ENCODE measurements around the gene FABP1. TPM values are rescaled to one million over a fixed set of nuclear protein-coding genes. Genes with fewer than 3 reads are reported as not detected.

FABP1 gene
- polyA plus RNA-seq, 1 of the 3 experiments (the other 2 are of a cell fraction), result not detected

DNA sequence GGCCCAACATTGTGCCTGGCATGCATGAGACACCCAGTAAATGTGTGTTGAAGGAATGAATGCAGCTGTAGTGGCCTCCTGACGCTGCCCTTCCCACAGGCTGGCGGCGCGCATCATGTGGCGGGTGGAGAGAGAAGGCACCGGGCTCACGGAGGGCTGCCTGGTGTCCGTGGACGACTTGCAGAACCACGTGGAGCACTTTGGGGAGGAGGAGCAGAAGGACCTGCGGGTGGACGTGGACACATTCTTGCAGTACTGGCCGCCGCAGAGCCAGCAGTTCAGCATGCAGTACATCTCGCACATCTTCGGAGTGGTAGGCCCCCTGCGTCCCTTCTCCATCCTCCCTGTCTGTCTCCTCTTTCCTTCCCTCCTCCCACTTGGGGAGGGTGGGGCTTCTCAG is 40.1 kb downstream of the FABP1 start:
- H3K4me2 ChIP-seq, result no peak overlapping the region
- no peaks in the 10 kb centered on the region for H3K27me3 ChIP-seq (ENCODE audit: insufficient read depth)
- WGBS (ENCODE audit: low lambda C conversion rate), result 74% methylated on average over 17 of the region's 17 CpGs
- H3K79me2 ChIP-seq (ENCODE audit: insufficient read depth), result no peaks in the 10 kb centered on the region
- DNase-seq, result no peak
- H3K4me1 ChIP-seq (ENCODE audit: control insufficient read depth in 1 of 2, insufficient read depth in 2 of 2, low read depth in 1 of 2, low read length in 1 of 2), result no peaks in the 10 kb centered on the region; a peak in 1 of 4 replicates
- H3K27ac ChIP-seq (ENCODE audit: low read depth in 2 of 2, low read length in 1 of 2), result no peak overlapping the region
- no peaks in the 10 kb centered on the region for H3K9me3 ChIP-seq
- no peaks in the 10 kb centered on the region for H4K20me1 ChIP-seq (ENCODE audit: insufficient read depth)
- ChIA-PET POLR2A (no interaction called here), CTCF (no interaction called here)
- TF ChIP-seq MAX (IDR thresholded peaks at IDR 0.05; ENCODE audit: low read depth) (no peak), RAD21 (IDR thresholded peaks at IDR 0.05; ENCODE audit: low read length) (no peak), JUND (IDR thresholded peaks at IDR 0.05) (no peak), SIN3A (IDR thresholded peaks at IDR 0.05; ENCODE audit: borderline replicate concordance, low read depth, low read length) (no peak), ELF1 (IDR thresholded peaks at IDR 0.05) (no peak), CTCF (IDR thresholded peaks at IDR 0.05) (no peak), PBX3 (IDR thresholded peaks at IDR 0.05) (no peak), POLR2AphosphoS5 (IDR thresholded peaks at IDR 0.05; ENCODE audit: low read depth, low read length) (no peak), TEAD4 (IDR thresholded peaks at IDR 0.05; ENCODE audit: borderline replicate concordance, insufficient read depth) (no peak), TAF1 (IDR thresholded peaks at IDR 0.05; ENCODE audit: borderline replicate concordance, low read depth, low read length) (no peak)
- TF ChIP-seq, protein P1, sequence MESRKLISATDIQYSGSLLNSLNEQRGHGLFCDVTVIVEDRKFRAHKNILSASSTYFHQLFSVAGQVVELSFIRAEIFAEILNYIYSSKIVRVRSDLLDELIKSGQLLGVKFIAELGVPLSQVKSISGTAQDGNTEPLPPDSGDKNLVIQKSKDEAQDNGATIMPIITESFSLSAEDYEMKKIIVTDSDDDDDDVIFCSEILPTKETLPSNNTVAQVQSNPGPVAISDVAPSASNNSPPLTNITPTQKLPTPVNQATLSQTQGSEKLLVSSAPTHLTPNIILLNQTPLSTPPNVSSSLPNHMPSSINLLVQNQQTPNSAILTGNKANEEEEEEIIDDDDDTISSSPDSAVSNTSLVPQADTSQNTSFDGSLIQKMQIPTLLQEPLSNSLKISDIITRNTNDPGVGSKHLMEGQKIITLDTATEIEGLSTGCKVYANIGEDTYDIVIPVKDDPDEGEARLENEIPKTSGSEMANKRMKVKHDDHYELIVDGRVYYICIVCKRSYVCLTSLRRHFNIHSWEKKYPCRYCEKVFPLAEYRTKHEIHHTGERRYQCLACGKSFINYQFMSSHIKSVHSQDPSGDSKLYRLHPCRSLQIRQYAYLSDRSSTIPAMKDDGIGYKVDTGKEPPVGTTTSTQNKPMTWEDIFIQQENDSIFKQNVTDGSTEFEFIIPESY (IDR thresholded peaks at IDR 0.05; ENCODE audit: borderline replicate concordance, low read depth), result no peak
- no peaks in the 10 kb centered on the region for H3K9me2 ChIP-seq
- no peak overlapping the region for H3K9ac ChIP-seq
- H3F3A ChIP-seq (replicated peaks; ENCODE audit: insufficient read depth), result no peaks in the 10 kb centered on the region
- no peaks in the 10 kb centered on the region for H3K36me3 ChIP-seq (replicated peaks in 1 of 2; ENCODE audit: control insufficient read depth in 1 of 2, insufficient read depth in 2 of 2, low read length in 1 of 2)
- H3K4me3 ChIP-seq (ENCODE audit: low read depth in 2 of 2, low read length in 1 of 2), result no peak overlapping the region
- no peak overlapping the region for H2AFZ ChIP-seq (ENCODE audit: low read depth)

GRCh38 chr2:88087073-88087472 is 40.8 kb downstream of the FABP1 start:
- Histone ChIP-seq H3F3A (replicated peaks; ENCODE audit: insufficient read depth) (no peaks in the 10 kb centered on the region), H3K4me1 (ENCODE audit: control insufficient read depth in 1 of 2, insufficient read depth in 2 of 2, low read depth in 1 of 2, low read length in 1 of 2) (no peaks in the 10 kb centered on the region; a peak in 1 of 4 replicates), H3K4me3 (ENCODE audit: low read depth in 2 of 2, low read length in 1 of 2) (no peak overlapping the region), H3K27ac (ENCODE audit: low read depth in 2 of 2, low read length in 1 of 2) (no peak overlapping the region), H3K9ac (no peak overlapping the region), H2AFZ (ENCODE audit: low read depth) (no peak overlapping the region), H3K4me2 (no peak overlapping the region), H3K9me3 (no peaks in the 10 kb centered on the region), H4K20me1 (ENCODE audit: insufficient read depth) (no peaks in the 10 kb centered on the region), H3K27me3 (ENCODE audit: insufficient read depth) (no peaks in the 10 kb centered on the region), H3K36me3 (replicated peaks in 1 of 2; ENCODE audit: control insufficient read depth in 1 of 2, insufficient read depth in 2 of 2, low read length in 1 of 2) (no peaks in the 10 kb centered on the region), H3K79me2 (ENCODE audit: insufficient read depth) (no peaks in the 10 kb centered on the region), H3K9me2 (no peaks in the 10 kb centered on the region)
- 77% methylated on average over 2 of the region's 2 CpGs for WGBS (ENCODE audit: low lambda C conversion rate)
- POLR2A ChIA-PET, result no interaction called here
- CTCF ChIA-PET, result interaction anchor here (0.6 kb wide), 1 partner anchor 73 kb away, joined by 3 read pairs; no protein-coding TSS in a partner anchor
- DNase-seq, result no peak
- TF ChIP-seq FOSL2 (IDR thresholded peaks at IDR 0.05; ENCODE audit: borderline replicate concordance, low read depth) (no peak), RCOR1 (IDR thresholded peaks at IDR 0.05; ENCODE audit: low read length) (no peak), MAX (IDR thresholded peaks at IDR 0.05; ENCODE audit: low read depth) (no peak), POLR2AphosphoS5 (IDR thresholded peaks at IDR 0.05; ENCODE audit: low read depth, low read length) (no peak), CHD2 (IDR thresholded peaks at IDR 0.05; ENCODE audit: low read length, partially characterized antibody) (no peak), SMC3 (IDR thresholded peaks at IDR 0.05; ENCODE audit: low read depth, low read length) (no peak), RAD21 (IDR thresholded peaks at IDR 0.05; ENCODE audit: low read length) (no peak), JUND (IDR thresholded peaks at IDR 0.05) (no peak), FOXJ3 (CRISPR knock-in tag; IDR thresholded peaks at IDR 0.05) (no peak), FOXM1 (IDR thresholded peaks at IDR 0.05; ENCODE audit: low read depth) (no peak), SIN3A (IDR thresholded peaks at IDR 0.05; ENCODE audit: borderline replicate concordance, low read depth, low read length) (no peak), EZH2phosphoT487 (IDR thresholded peaks at IDR 0.05; ENCODE audit: borderline replicate concordance, low read depth) (no peak)
- TF ChIP-seq, protein P2, sequence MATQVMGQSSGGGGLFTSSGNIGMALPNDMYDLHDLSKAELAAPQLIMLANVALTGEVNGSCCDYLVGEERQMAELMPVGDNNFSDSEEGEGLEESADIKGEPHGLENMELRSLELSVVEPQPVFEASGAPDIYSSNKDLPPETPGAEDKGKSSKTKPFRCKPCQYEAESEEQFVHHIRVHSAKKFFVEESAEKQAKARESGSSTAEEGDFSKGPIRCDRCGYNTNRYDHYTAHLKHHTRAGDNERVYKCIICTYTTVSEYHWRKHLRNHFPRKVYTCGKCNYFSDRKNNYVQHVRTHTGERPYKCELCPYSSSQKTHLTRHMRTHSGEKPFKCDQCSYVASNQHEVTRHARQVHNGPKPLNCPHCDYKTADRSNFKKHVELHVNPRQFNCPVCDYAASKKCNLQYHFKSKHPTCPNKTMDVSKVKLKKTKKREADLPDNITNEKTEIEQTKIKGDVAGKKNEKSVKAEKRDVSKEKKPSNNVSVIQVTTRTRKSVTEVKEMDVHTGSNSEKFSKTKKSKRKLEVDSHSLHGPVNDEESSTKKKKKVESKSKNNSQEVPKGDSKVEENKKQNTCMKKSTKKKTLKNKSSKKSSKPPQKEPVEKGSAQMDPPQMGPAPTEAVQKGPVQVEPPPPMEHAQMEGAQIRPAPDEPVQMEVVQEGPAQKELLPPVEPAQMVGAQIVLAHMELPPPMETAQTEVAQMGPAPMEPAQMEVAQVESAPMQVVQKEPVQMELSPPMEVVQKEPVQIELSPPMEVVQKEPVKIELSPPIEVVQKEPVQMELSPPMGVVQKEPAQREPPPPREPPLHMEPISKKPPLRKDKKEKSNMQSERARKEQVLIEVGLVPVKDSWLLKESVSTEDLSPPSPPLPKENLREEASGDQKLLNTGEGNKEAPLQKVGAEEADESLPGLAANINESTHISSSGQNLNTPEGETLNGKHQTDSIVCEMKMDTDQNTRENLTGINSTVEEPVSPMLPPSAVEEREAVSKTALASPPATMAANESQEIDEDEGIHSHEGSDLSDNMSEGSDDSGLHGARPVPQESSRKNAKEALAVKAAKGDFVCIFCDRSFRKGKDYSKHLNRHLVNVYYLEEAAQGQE (IDR thresholded peaks at IDR 0.05; ENCODE audit: low read depth, low read length), result no peak

Measured in SK-N-SH (cell line).